MM.1S (cell line): ENCODE results near the gene ZNF624.
A peak's percentile ranks its signal among the peaks of the same experiment; 100 is the strongest.

ENCODE experiments used
- DNase-seq: peaks from one replicate; pipeline ENCODE4 v3.0.0-alpha.2; 2015
- H2AFZ ChIP-seq: fragments of 300-600 bp; sonication (generic); 2 replicates; pipeline ENCODE4 v1.6.0; 2016; ENCODE audit warnings: antibody characterized with exemption, low read length
- H3F3A ChIP-seq: fragments of 300-600 bp; sonication (generic); 2 replicates; pipeline ENCODE4 v1.6.1; 2016; ENCODE audit warnings: mild to moderate bottlenecking, antibody characterized with exemption, low read length, moderate library complexity, mixed read lengths; ENCODE audit not compliant: insufficient read depth
- H3K27ac ChIP-seq: fragments of 300-600 bp; sonication (generic); 2 replicates; pipeline ENCODE4 v1.5.1; 2016; ENCODE audit warnings: mild to moderate bottlenecking, low read length
- H3K27me3 ChIP-seq: fragments of 300-600 bp; sonication (generic); replicated peaks from 2 replicates; pipeline ENCODE4 v1.6.0; 2016; ENCODE audit warnings: low read length; ENCODE audit not compliant: insufficient read depth
- H3K36me3 ChIP-seq: fragments of 300-600 bp; sonication (generic); replicated peaks from 2 replicates; pipeline ENCODE4 v1.6.1; 2016; ENCODE audit warnings: mild to moderate bottlenecking, low read length, mixed read lengths; ENCODE audit not compliant: insufficient read depth
- H3K4me1 ChIP-seq: fragments of 300-600 bp; sonication (generic); 2 replicates; pipeline ENCODE4 v1.6.1; 2016; ENCODE audit warnings: low read length, mixed read lengths
- H3K4me2 ChIP-seq: fragments of 300-600 bp; sonication (generic); 2 replicates; pipeline ENCODE4 v1.6.0; 2016; ENCODE audit warnings: low read depth, low read length
- H3K4me3 ChIP-seq: fragments of 300-600 bp; sonication (generic); 2 replicates; pipeline ENCODE4 v1.5.1; 2016; ENCODE audit warnings: low read length, mixed read lengths
- H3K79me2 ChIP-seq: fragments of 300-600 bp; sonication (generic); 2 replicates; pipeline ENCODE4 v1.6.1; 2016; ENCODE audit warnings: mixed run types, low read length, mixed read lengths
- H3K9ac ChIP-seq: fragments of 300-600 bp; sonication (generic); 2 replicates; pipeline ENCODE4 v1.6.1; 2016; ENCODE audit warnings: low read length, mixed read lengths
- H3K9me2 ChIP-seq: fragments of 300-600 bp; sonication (generic); replicated peaks from 2 replicates; pipeline ENCODE4 v1.6.1; 2016; ENCODE audit warnings: mild to moderate bottlenecking, low read length, mixed read lengths; ENCODE audit not compliant: insufficient read depth
- H3K9me3 ChIP-seq: fragments of 300-600 bp; sonication (generic); replicated peaks from 2 replicates; pipeline ENCODE4 v1.6.1; 2016; ENCODE audit warnings: mild to moderate bottlenecking, low read length, mixed read lengths; ENCODE audit not compliant: insufficient read depth
- H4K20me1 ChIP-seq: fragments of 300-600 bp; sonication (generic); 2 replicates; pipeline ENCODE4 v1.6.1; 2016; ENCODE audit warnings: mild to moderate bottlenecking, low read length, moderate library complexity, mixed read lengths; ENCODE audit not compliant: insufficient read depth
- EZH2 ChIP-seq: fragments of 300-600 bp; sonication (generic); optimal IDR thresholded peaks from 2 replicates; pipeline ENCODE3; 2017; ENCODE audit warnings: low read depth, mild to moderate bottlenecking, antibody characterized with exemption, low read length, mixed read lengths
- EZH2phosphoT487 ChIP-seq: fragments of 300-600 bp; sonication (generic); IDR thresholded peaks from 2 replicates; pipeline ENCODE4 v1.6.1; 2018; ENCODE audit warnings: antibody characterized with exemption, low read length
- TF ChIP-seq, protein P1 (sequence below): fragments of 300-600 bp; sonication (generic); IDR thresholded peaks from 2 replicates; pipeline ENCODE4 v1.5.1; 2016; ENCODE audit warnings: antibody characterized with exemption, low read length, mixed read lengths

ZNF624 gene

GRCh38 chr17:16662936-16663335 lies 9.3 kb upstream of the ZNF624 start:
- H3K27me3 ChIP-seq = no peaks in the 10 kb centered on the region
- H3K9me3 ChIP-seq = no peaks in the 10 kb centered on the region
- no peaks in the 10 kb centered on the region for H3F3A ChIP-seq
- no peaks in the 10 kb centered on the region for H4K20me1 ChIP-seq
- H3K4me1 ChIP-seq = no peaks in the 10 kb centered on the region
- TF ChIP-seq, protein P1, sequence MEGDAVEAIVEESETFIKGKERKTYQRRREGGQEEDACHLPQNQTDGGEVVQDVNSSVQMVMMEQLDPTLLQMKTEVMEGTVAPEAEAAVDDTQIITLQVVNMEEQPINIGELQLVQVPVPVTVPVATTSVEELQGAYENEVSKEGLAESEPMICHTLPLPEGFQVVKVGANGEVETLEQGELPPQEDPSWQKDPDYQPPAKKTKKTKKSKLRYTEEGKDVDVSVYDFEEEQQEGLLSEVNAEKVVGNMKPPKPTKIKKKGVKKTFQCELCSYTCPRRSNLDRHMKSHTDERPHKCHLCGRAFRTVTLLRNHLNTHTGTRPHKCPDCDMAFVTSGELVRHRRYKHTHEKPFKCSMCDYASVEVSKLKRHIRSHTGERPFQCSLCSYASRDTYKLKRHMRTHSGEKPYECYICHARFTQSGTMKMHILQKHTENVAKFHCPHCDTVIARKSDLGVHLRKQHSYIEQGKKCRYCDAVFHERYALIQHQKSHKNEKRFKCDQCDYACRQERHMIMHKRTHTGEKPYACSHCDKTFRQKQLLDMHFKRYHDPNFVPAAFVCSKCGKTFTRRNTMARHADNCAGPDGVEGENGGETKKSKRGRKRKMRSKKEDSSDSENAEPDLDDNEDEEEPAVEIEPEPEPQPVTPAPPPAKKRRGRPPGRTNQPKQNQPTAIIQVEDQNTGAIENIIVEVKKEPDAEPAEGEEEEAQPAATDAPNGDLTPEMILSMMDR = no peak
- no peak for TF ChIP-seq EZH2phosphoT487
- no peak for TF ChIP-seq EZH2
- H3K27ac ChIP-seq = no peak overlapping the region
- no peaks in the 10 kb centered on the region for H3K36me3 ChIP-seq
- no peak overlapping the region for H2AFZ ChIP-seq
- no peak overlapping the region for H3K9ac ChIP-seq
- H3K4me3 ChIP-seq = no peak overlapping the region
- H3K79me2 ChIP-seq = no peaks in the 10 kb centered on the region
- H3K4me2 ChIP-seq = no peak overlapping the region
- H3K9me2 ChIP-seq = no peaks in the 10 kb centered on the region
- no peak for DNase-seq

DNA sequence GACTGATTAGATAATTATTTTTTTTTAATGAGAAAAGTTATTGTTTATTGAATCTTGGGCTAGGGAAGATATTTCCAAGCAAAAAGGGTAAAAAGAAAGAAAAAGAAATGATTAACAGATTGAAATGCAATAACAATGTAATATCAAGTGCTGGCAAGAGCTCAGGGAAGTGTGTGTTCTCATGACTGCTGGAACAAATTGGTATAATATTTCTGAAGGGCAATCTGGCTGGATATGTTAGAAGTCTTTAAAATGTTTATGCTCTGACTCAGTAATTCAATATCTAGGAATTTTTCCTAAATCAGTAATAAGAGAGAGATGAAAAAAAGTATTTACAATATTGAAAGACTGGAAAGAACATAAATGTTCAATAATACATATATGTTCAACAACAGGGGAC lies 7.6 kb upstream of the ZNF624 start:
- TF ChIP-seq, protein P1 = no peak
- no peak for TF ChIP-seq EZH2phosphoT487
- no peak for TF ChIP-seq EZH2
- H3F3A ChIP-seq = no peaks in the 10 kb centered on the region

GRCh38 chr17:16652847-16653366 lies 743 bp downstream of the ZNF624 start:
- Histone ChIP-seq H3K79me2 (no peaks in the 10 kb centered on the region), H3K9me2 (no peaks in the 10 kb centered on the region), H3F3A (peaks cover 5% of the 10 kb centered on the region; the same call in 1 of the 2 replicates), H3K4me2 (peak overlapping the region; percentile 75), H3K9ac (peak overlapping the region; percentile 79; the same call in 1 of the 2 replicates), H3K9me3 (no peaks in the 10 kb centered on the region), H3K4me3 (peak overlapping the region; percentile 83), H3K4me1 (no peaks in the 10 kb centered on the region), H3K27me3 (peaks cover 18% of the 10 kb centered on the region), H3K27ac (peak overlapping the region; percentile 50; the same call in 1 of the 2 replicates), H2AFZ (peak overlapping the region; percentile 98), H4K20me1 (no peaks in the 10 kb centered on the region), H3K36me3 (no peaks in the 10 kb centered on the region)
- no peak for DNase-seq
- no peak for TF ChIP-seq EZH2
- TF ChIP-seq, protein P1 = no peak
- TF ChIP-seq EZH2phosphoT487 = no peak

More for the DNA sequence above, 7.6 kb upstream of the ZNF624 start:
- H3K27me3 ChIP-seq = no peaks in the 10 kb centered on the region
- no peak overlapping the region for H3K4me2 ChIP-seq
- H3K27ac ChIP-seq = no peak overlapping the region
- no peak overlapping the region for H3K4me3 ChIP-seq
- H3K9me2 ChIP-seq = no peaks in the 10 kb centered on the region
- H3K9me3 ChIP-seq = no peaks in the 10 kb centered on the region
- H3K4me1 ChIP-seq = no peaks in the 10 kb centered on the region
- H3K79me2 ChIP-seq = no peaks in the 10 kb centered on the region
- no peaks in the 10 kb centered on the region for H4K20me1 ChIP-seq
- no peak overlapping the region for H3K9ac ChIP-seq
- H3K36me3 ChIP-seq = no peaks in the 10 kb centered on the region
- no peak overlapping the region for H2AFZ ChIP-seq
- DNase-seq = no peak
